WTC11 (cell line): Measurements from ENCODE around the gene EPHA4. TPM values are rescaled to one million over a fixed set of nuclear protein-coding genes. Genes with fewer than 3 reads are reported as not detected.

ENCODE experiments used
- ATAC-seq: fragments of 200-7000 bp; cut with Tn5 transposase; 2 replicates; pipeline ENCODE4 v1.10.0; 2021; ENCODE audit warnings: mild to moderate bottlenecking, moderate library complexity
- CTCF ChIA-PET: fragments of 300-600 bp; sonication (Branson Sonifier 250); formaldehyde crosslinking; loops from one replicate; lab custom pipeline; 2021; ENCODE audit warnings: antibody characterized with exemption; lab: Charles Lee
- POLR2A ChIA-PET: fragments of 350-600 bp; sonication (Branson Sonifier 250); formaldehyde crosslinking; loops from one replicate; lab custom pipeline; 2021; ENCODE audit warnings: antibody characterized with exemption; lab: Charles Lee
- DNase-seq: peaks from one replicate; pipeline ENCODE4 v3.0.0; 2021; ENCODE audit warnings: low spot score
- H3K27ac Mint-ChIP-seq: 2 replicates; pipeline ENCODE4 v1.8.0; 2021; ENCODE audit warnings: mixed read lengths
- H3K27me3 Mint-ChIP-seq: 2 replicates; pipeline ENCODE4 v1.8.0; 2021; ENCODE audit warnings: low read depth, mild to moderate bottlenecking, moderate library complexity, mixed read lengths
- H3K36me3 Mint-ChIP-seq: 2 replicates; pipeline ENCODE4 v1.8.0; 2021; ENCODE audit warnings: mixed read lengths
- H3K4me1 Mint-ChIP-seq: 2 replicates; pipeline ENCODE4 v1.8.0; 2022; ENCODE audit warnings: mixed read lengths
- H3K4me3 Mint-ChIP-seq: 2 replicates; pipeline ENCODE4 v1.8.0; 2021; ENCODE audit warnings: mild to moderate bottlenecking, moderate library complexity, mixed read lengths
- H3K9me3 Mint-ChIP-seq: 2 replicates; pipeline ENCODE4 v1.8.0; 2021; ENCODE audit warnings: mixed read lengths
- CREB1 ChIP-seq: sonication (generic); formaldehyde crosslinking; IDR thresholded peaks from 2 replicates; pipeline ENCODE4 v1.8.0; 2023; ENCODE audit warnings: mild to moderate bottlenecking, missing genetic modification reagents
- CREM ChIP-seq: sonication (generic); formaldehyde crosslinking; IDR thresholded peaks from 2 replicates; pipeline ENCODE4 v1.8.1; 2022; ENCODE audit warnings: mild to moderate bottlenecking, missing genetic modification reagents, moderate library complexity
- ETV6 ChIP-seq: sonication (generic); formaldehyde crosslinking; IDR thresholded peaks from 2 replicates; pipeline ENCODE4 v1.8.1; 2022; ENCODE audit warnings: mild to moderate bottlenecking, missing genetic modification reagents
- HMGA2 ChIP-seq: fragments of 250-450 bp; sonication (Bioruptor Pico); IDR thresholded peaks from 2 replicates; pipeline ENCODE4 v1.4.0; 2021; ENCODE audit warnings: mild to moderate bottlenecking, moderate library complexity
- JAZF1 ChIP-seq: fragments of 250-450 bp; sonication (Bioruptor Pico); IDR thresholded peaks from 2 replicates; pipeline ENCODE4 v1.9.0; 2021; ENCODE audit warnings: moderate library complexity, mild to moderate bottlenecking, inconsistent platforms
- JUN ChIP-seq: sonication (generic); formaldehyde crosslinking; IDR thresholded peaks from 2 replicates; pipeline ENCODE4 v1.8.0; 2023; ENCODE audit warnings: mild to moderate bottlenecking, missing genetic modification reagents
- MYBL2 ChIP-seq: sonication (generic); formaldehyde crosslinking; IDR thresholded peaks from 2 replicates; pipeline ENCODE4 v1.8.1; 2023; ENCODE audit warnings: mild to moderate bottlenecking, moderate library complexity, missing genetic modification reagents
- NFATC4 ChIP-seq: fragments of 250-450 bp; sonication (Bioruptor Pico); IDR thresholded peaks from 2 replicates; pipeline ENCODE4 v1.9.0; 2021; ENCODE audit warnings: mild to moderate bottlenecking
- NFYB ChIP-seq: sonication (generic); formaldehyde crosslinking; conservative IDR thresholded peaks from 2 replicates; pipeline ENCODE4 v1.8.0; 2022; ENCODE audit warnings: low read depth, missing genetic modification reagents
- PRRX2 ChIP-seq: fragments of 250-450 bp; sonication (Bioruptor Pico); IDR thresholded peaks from 2 replicates; pipeline ENCODE4 v1.8.0; 2021; ENCODE audit warnings: mild to moderate bottlenecking
- SOX15 ChIP-seq: fragments of 250-450 bp; sonication (Bioruptor Pico); IDR thresholded peaks from 2 replicates; pipeline ENCODE4 v1.9.0; 2021; ENCODE audit warnings: mild to moderate bottlenecking
- TCF7 ChIP-seq: sonication (generic); formaldehyde crosslinking; IDR thresholded peaks from 2 replicates; pipeline ENCODE4 v1.8.0; 2022; ENCODE audit warnings: mild to moderate bottlenecking, low read depth, missing genetic modification reagents, moderate library complexity
- TEAD1 ChIP-seq: sonication (generic); formaldehyde crosslinking; IDR thresholded peaks from 2 replicates; pipeline ENCODE4 v1.8.0; 2022; ENCODE audit warnings: mild to moderate bottlenecking, missing genetic modification reagents
- ZNF219 ChIP-seq: sonication (generic); formaldehyde crosslinking; IDR thresholded peaks from 2 replicates; pipeline ENCODE4 v1.8.0; 2023; ENCODE audit warnings: missing genetic modification reagents, mild to moderate bottlenecking, borderline replicate concordance
- ZNF263 ChIP-seq: sonication (generic); formaldehyde crosslinking; IDR thresholded peaks from 2 replicates; pipeline ENCODE4 v1.8.1; 2022; ENCODE audit warnings: low read depth, mild to moderate bottlenecking, moderate library complexity, missing genetic modification reagents
- ZNF317 ChIP-seq: sonication (generic); formaldehyde crosslinking; IDR thresholded peaks from 2 replicates; pipeline ENCODE4 v1.8.1; 2023; ENCODE audit warnings: low read depth, mild to moderate bottlenecking, moderate library complexity, missing genetic modification reagents, borderline replicate concordance
- ZNF671 ChIP-seq: fragments of 250-450 bp; sonication (Bioruptor Pico); IDR thresholded peaks from 2 replicates; pipeline ENCODE4 v1.8.0; 2021; ENCODE audit warnings: mild to moderate bottlenecking
- total RNA-seq: library from RNA; stranded (reverse); gene quantifications from 3 replicates; pipeline ENCODE4 v1.2.3, GENCODE V29; 2021
- TF ChIP-seq, protein P1 (sequence below): sonication (generic); formaldehyde crosslinking; IDR thresholded peaks from 2 replicates; pipeline ENCODE4 v1.8.1; 2023; ENCODE audit warnings: mild to moderate bottlenecking, missing genetic modification reagents
- TF ChIP-seq, protein P2 (sequence below): sonication (generic); formaldehyde crosslinking; IDR thresholded peaks from 2 replicates; pipeline ENCODE4 v1.8.0; 2022; ENCODE audit warnings: mild to moderate bottlenecking, missing genetic modification reagents
- TF ChIP-seq, protein P3 (sequence below): sonication (generic); formaldehyde crosslinking; IDR thresholded peaks from 2 replicates; pipeline ENCODE4 v1.8.1; 2023; ENCODE audit warnings: mild to moderate bottlenecking, missing genetic modification reagents, moderate library complexity
- TF ChIP-seq, protein P4 (sequence below): fragments of 250-450 bp; sonication (Bioruptor Pico); IDR thresholded peaks from 2 replicates; pipeline ENCODE4 v2.1.2; 2022; ENCODE audit warnings: mild to moderate bottlenecking, moderate library complexity
- TF ChIP-seq, protein P5 (sequence below): sonication (generic); formaldehyde crosslinking; IDR thresholded peaks from 2 replicates; pipeline ENCODE4 v1.8.1; 2023; ENCODE audit warnings: mild to moderate bottlenecking, moderate library complexity, missing genetic modification reagents

EPHA4 gene
- total RNA-seq, 1 experiment from 2014 or later, result 11.0 TPM

DNA sequence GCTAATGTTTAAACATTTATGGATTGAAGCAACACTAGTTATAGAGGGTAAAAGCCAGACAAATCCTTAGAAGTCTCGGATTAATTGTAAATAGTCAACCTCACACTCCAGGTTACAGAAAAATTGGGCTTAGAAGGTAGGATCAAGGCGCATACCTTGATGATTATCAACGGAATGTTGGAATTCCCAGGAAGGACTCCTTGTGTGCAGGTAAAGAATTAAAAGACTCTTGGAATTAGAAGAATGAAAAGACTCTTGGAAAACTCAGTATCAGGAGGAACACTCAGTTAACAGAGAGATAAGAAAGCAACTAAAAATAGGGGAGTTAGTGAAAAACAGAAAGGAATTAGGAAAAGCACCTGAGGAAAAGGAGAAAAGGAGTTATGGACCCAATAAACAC lies 29.3 kb upstream of the EPHA4 start:
- no peaks in the 10 kb centered on the region for H3K36me3 Mint-ChIP-seq
- POLR2A ChIA-PET, result no interaction called here
- no peak for TF ChIP-seq SOX15 (CRISPR knock-in tag)
- TF ChIP-seq NFYB, result no peak
- TF ChIP-seq, protein P1, sequence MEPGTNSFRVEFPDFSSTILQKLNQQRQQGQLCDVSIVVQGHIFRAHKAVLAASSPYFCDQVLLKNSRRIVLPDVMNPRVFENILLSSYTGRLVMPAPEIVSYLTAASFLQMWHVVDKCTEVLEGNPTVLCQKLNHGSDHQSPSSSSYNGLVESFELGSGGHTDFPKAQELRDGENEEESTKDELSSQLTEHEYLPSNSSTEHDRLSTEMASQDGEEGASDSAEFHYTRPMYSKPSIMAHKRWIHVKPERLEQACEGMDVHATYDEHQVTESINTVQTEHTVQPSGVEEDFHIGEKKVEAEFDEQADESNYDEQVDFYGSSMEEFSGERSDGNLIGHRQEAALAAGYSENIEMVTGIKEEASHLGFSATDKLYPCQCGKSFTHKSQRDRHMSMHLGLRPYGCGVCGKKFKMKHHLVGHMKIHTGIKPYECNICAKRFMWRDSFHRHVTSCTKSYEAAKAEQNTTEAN (CRISPR knock-in tag), result no peak
- TF ChIP-seq, all 79 proteins: peak for 0
- Mint-ChIP-seq H3K4me1 (peaks cover 34% of the 10 kb centered on the region), H3K9me3 (no peaks in the 10 kb centered on the region), H3K27me3 (no peaks in the 10 kb centered on the region), H3K4me3 (no peak overlapping the region), H3K27ac (peak overlapping the region; percentile 54)
- no peak for ATAC-seq
- CTCF ChIA-PET, result no interaction called here
- no peak for DNase-seq

DNA sequence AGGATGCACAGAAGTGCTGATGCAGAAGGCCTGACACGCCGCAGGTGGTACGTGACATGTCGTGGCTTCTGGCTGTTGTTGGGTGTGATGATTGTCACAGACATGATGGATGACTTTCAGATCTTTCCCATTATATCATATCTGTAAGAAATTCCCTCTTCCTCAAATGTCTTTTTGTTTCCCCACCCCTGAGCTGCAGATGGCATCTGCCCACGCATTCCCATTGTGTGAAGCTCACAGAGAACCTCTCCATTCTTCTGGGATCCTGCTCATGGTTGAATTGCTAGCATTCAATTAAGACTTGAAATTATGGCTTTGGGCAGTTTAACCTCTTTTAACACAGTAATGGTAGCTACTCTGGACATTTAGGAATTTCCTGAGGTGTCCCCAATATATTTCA lies 28.3 kb upstream of the EPHA4 start:
- no peak overlapping the region for H3K27ac Mint-ChIP-seq
- POLR2A ChIA-PET, result no interaction called here
- CTCF ChIA-PET, result no interaction called here

DNA sequence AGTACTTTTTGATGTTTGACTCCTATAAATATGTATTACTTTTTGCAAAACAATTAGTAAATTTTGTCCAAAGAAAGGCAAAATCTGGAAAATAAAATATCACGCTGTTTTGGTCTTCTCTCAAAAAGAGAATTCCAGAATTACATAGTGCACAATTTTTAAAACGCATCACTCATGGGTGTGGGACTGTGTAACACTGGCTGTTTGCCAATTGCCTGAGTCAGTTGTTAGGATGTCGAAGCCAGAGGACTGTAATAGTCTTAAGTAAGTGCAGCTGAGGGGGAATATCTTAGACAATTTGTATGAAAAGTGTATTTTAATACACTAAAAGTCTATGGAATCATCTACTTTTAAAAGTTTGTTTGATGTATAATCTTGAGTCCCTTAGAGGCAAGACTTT lies 24.1 kb upstream of the EPHA4 start:
- no peak overlapping the region for H3K4me3 Mint-ChIP-seq
- TF ChIP-seq, protein P2, sequence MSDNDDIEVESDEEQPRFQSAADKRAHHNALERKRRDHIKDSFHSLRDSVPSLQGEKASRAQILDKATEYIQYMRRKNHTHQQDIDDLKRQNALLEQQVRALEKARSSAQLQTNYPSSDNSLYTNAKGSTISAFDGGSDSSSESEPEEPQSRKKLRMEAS (CRISPR knock-in tag), result no peak
- TF ChIP-seq ZNF219 (CRISPR knock-in tag), result no peak
- no peak for TF ChIP-seq NFYB
- TF ChIP-seq JAZF1 (CRISPR knock-in tag), result no peak
- TF ChIP-seq ZNF317, result no peak
- no peak for TF ChIP-seq NFATC4 (CRISPR knock-in tag)
- no peaks in the 10 kb centered on the region for H3K36me3 Mint-ChIP-seq
- H3K27me3 Mint-ChIP-seq, result no peaks in the 10 kb centered on the region
- no peak overlapping the region for H3K27ac Mint-ChIP-seq
- H3K4me1 Mint-ChIP-seq, result peaks cover 1% of the 10 kb centered on the region
- ATAC-seq (no peak), DNase-seq (no peak)
- no peaks in the 10 kb centered on the region for H3K9me3 Mint-ChIP-seq
- ChIA-PET POLR2A (no interaction called here), CTCF (no interaction called here)

More for the DNA sequence above, 28.3 kb upstream of the EPHA4 start:
- Mint-ChIP-seq H3K27me3 (no peaks in the 10 kb centered on the region), H3K4me1 (peaks cover 26% of the 10 kb centered on the region), H3K36me3 (no peaks in the 10 kb centered on the region), H3K4me3 (no peak overlapping the region), H3K9me3 (no peaks in the 10 kb centered on the region)
- ATAC-seq, result no peak
- TF ChIP-seq JUN (CRISPR knock-in tag) (no peak), MYBL2 (CRISPR knock-in tag) (no peak), TEAD1 (CRISPR knock-in tag) (no peak), ZNF263 (CRISPR knock-in tag) (no peak), PRRX2 (CRISPR knock-in tag) (no peak), NFYB (no peak), TCF7 (no peak), HMGA2 (CRISPR knock-in tag) (no peak), ETV6 (CRISPR knock-in tag) (no peak)
- TF ChIP-seq, protein P3, sequence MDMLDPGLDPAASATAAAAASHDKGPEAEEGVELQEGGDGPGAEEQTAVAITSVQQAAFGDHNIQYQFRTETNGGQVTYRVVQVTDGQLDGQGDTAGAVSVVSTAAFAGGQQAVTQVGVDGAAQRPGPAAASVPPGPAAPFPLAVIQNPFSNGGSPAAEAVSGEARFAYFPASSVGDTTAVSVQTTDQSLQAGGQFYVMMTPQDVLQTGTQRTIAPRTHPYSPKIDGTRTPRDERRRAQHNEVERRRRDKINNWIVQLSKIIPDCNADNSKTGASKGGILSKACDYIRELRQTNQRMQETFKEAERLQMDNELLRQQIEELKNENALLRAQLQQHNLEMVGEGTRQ (CRISPR knock-in tag), result no peak
- TF ChIP-seq, protein P4, sequence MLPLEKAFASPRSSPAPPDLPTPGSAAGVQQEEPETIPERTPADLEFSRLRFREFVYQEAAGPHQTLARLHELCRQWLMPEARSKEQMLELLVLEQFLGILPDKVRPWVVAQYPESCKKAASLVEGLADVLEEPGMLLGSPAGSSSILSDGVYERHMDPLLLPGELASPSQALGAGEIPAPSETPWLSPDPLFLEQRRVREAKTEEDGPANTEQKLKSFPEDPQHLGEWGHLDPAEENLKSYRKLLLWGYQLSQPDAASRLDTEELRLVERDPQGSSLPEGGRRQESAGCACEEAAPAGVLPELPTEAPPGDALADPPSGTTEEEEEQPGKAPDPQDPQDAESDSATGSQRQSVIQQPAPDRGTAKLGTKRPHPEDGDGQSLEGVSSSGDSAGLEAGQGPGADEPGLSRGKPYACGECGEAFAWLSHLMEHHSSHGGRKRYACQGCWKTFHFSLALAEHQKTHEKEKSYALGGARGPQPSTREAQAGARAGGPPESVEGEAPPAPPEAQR (CRISPR knock-in tag), result no peak
- no peak for DNase-seq

DNA sequence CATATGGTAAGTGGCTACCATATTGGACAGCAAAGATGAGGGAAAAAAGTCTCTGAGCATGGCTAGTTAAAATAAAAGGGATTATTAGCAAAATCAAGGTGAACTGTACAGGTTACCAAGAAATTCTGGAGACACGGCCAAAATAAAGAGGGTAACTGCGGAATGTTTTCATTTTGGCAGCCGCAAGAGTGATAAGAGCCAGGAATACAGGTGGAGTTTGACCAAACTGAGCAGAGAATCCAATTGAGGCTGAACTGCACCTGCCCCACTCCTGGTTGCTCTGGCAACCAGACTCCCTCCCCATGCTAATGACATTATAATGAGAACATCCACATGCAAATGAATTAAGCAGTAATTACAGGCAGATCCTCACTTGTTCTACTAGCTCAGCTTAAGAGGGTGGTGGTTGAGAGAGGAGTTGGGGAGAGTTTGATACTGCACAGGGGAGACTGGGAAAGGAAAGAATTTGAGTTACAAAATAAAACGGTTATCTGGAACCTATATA lies 18.8 kb upstream of the EPHA4 start:
- POLR2A ChIA-PET, result no interaction called here
- H3K9me3 Mint-ChIP-seq, result no peaks in the 10 kb centered on the region
- H3K27me3 Mint-ChIP-seq, result no peaks in the 10 kb centered on the region
- TF ChIP-seq CREM (CRISPR knock-in tag) (no peak), CREB1 (CRISPR knock-in tag) (no peak), JUN (CRISPR knock-in tag) (no peak), ZNF671 (CRISPR knock-in tag) (no peak)
- TF ChIP-seq, protein P5, sequence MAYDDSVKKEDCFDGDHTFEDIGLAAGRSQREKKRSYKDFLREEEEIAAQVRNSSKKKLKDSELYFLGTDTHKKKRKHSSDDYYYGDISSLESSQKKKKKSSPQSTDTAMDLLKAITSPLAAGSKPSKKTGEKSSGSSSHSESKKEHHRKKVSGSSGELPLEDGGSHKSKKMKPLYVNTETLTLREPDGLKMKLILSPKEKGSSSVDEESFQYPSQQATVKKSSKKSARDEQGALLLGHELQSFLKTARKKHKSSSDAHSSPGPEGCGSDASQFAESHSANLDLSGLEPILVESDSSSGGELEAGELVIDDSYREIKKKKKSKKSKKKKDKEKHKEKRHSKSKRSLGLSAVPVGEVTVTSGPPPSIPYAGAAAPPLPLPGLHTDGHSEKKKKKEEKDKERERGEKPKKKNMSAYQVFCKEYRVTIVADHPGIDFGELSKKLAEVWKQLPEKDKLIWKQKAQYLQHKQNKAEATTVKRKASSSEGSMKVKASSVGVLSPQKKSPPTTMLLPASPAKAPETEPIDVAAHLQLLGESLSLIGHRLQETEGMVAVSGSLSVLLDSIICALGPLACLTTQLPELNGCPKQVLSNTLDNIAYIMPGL, result no peak
- TF ChIP-seq, all 79 proteins: peak for 0
- Mint-ChIP-seq H3K4me1 (peaks cover 17% of the 10 kb centered on the region), H3K4me3 (no peak overlapping the region), H3K36me3 (no peaks in the 10 kb centered on the region), H3K27ac (no peak overlapping the region)
- 0 out of 2 replicates have a peak, but pooled peaks have one; percentile 22 for ATAC-seq
- DNase-seq, result no peak
- CTCF ChIA-PET, result no interaction called here
